Suprapubic skin (tissue), 4 donors: ENCODE results near the gene FBXO40.

ENCODE experiments used
- POLR2A ChIP-seq, 2 donors: fragments of 450-650 bp; IDR thresholded peaks; one replicate each; pipeline ENCODE4 v1.6.1; 2017; ENCODE audit warnings: antibody characterized with exemption in 2 of 2, mild to moderate bottlenecking in 2 of 2, moderate library complexity in 2 of 2
- POLR2AphosphoS5 ChIP-seq, 3 donors: sonication (generic); formaldehyde crosslinking; IDR thresholded peaks; one replicate each; pipeline ENCODE4 v1.6.1; 2017; ENCODE audit warnings: antibody characterized with exemption in 3 of 3
- TF ChIP-seq, protein P1 (sequence below), 2 donors: fragments of 200-600 bp in 1 of 2; fragments of 450-650 bp in 1 of 2; sonication (generic) in 1 of 2; IDR thresholded peaks; one replicate each; pipeline ENCODE4 v1.5.1; 2016 to 2019; ENCODE audit warnings: antibody characterized with exemption in 2 of 2, mild to moderate bottlenecking in 1 of 2, moderate library complexity in 1 of 2

DNA sequence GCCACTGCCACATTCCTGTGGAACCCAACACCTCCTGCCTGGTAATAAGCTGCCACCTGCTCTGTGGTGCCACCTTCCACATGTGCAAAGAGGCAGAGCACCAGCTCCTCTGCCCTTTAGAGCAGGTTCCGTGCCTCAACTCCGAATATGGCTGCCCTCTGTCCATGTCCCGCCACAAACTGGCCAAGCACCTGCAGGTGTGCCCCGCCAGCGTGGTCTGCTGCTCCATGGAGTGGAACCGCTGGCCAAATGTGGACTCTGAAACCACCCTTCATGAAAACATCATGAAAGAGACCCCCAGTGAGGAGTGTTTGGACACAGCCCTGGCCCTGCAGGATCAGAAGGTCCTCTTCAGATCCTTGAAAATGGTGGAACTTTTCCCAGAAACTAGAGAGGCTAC is 28.3 kb downstream of the FBXO40 start:
- TF ChIP-seq POLR2AphosphoS5 (IDR thresholded peaks at IDR 0.05) (no peak), POLR2A (IDR thresholded peaks at IDR 0.05) (no peak)
- TF ChIP-seq, protein P1, sequence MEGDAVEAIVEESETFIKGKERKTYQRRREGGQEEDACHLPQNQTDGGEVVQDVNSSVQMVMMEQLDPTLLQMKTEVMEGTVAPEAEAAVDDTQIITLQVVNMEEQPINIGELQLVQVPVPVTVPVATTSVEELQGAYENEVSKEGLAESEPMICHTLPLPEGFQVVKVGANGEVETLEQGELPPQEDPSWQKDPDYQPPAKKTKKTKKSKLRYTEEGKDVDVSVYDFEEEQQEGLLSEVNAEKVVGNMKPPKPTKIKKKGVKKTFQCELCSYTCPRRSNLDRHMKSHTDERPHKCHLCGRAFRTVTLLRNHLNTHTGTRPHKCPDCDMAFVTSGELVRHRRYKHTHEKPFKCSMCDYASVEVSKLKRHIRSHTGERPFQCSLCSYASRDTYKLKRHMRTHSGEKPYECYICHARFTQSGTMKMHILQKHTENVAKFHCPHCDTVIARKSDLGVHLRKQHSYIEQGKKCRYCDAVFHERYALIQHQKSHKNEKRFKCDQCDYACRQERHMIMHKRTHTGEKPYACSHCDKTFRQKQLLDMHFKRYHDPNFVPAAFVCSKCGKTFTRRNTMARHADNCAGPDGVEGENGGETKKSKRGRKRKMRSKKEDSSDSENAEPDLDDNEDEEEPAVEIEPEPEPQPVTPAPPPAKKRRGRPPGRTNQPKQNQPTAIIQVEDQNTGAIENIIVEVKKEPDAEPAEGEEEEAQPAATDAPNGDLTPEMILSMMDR (IDR thresholded peaks at IDR 0.05), result no peak
